HG02623 (cell line): Measurements from ENCODE around the gene FOXP1.

Source experiments
- ATAC-seq: cut with Tn5 transposase; IDR thresholded peaks from one replicate; pipeline ENCODE4 v1.9.1; 2021; ENCODE audit warnings: moderate library complexity; ENCODE audit not compliant: unreplicated experiment

The FOXP1 gene

DNA sequence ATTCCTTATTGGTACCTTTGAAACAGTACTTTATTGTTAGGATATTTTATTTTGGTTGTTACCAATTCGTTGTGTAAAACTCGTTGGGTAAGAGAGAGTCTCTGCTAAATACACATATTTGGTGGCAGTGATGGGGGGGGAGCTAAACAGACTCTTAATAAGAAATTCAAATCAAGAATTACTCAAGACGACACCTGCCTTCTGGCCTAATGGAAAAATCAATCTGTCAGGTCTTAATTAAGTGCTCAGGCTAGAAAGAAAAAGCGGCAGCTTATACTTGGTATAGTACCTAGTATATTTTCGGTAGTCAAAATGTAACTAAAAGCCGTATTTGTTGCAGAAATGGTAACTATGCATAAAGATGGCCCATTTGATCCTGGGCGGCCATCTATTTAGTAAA, 18.2 kb downstream of the FOXP1 start:
- ATAC-seq, result no peak

- ATAC-seq, result no peak
Observed at GRCh38 chr3:71564361-71564760, 19.2 kb downstream of the FOXP1 start.

GRCh38 chr3:71563827-71564226, 19.7 kb downstream of the FOXP1 start:
- peak; percentile 87 for ATAC-seq

DNA sequence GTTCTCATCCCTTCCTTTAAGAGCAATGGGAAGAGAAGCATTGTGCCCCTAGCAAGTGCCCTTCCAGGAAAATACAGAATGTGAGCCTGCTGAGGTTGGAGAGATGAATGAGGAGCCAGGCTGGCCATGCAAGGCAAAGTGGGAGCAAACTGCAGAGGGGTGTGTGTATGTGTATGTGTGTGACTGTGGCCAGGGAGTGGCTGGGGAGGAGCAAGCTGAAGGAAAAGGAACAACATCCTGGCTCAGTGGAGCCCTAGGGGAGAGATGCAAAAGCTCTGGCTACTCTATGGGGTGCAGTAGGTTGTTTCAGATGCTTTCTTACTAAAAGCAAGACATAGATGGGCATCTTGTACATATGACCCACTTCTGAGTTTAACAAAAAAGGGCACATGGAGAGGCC, 20.6 kb downstream of the FOXP1 start:
- no peak for ATAC-seq

- no peak for ATAC-seq
Observed at GRCh38 chr3:71560665-71561064, 22.9 kb downstream of the FOXP1 start.

- no peak for ATAC-seq
Observed at GRCh38 chr3:71559578-71560162, 23.9 kb downstream of the FOXP1 start.

- ATAC-seq, result no peak
Observed at GRCh38 chr3:71559021-71559420, 24.5 kb downstream of the FOXP1 start.

- no peak for ATAC-seq
Observed at GRCh38 chr3:71554649-71555048, 28.9 kb downstream of the FOXP1 start.

DNA sequence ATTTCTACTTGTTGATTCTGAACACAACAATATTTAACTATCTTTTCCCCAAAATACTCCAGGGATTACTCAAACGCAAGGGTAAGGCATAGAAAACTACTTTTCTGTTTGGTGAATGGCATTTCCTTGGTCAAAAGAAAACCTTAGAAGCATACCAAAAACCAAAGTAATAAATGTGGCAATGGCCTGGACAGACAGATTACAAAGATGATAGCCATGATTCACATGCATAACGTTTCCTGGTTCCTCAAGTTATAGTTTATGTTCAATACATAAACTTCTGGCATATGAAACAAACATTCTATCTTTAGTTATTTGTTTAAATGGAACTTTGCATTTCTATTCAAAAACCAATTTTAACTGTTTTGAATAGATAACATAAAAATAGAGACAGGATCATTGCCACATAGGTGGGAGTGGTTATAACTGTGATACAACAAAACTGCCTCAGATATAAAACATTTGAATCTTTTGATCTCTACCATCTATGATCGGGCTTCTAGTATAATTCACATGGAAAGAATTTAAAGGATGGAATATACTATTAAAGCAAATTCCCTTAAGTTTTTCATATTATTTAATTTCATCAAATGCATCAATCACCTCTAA, 32.1 kb downstream of the FOXP1 start:
- no peak for ATAC-seq

DNA sequence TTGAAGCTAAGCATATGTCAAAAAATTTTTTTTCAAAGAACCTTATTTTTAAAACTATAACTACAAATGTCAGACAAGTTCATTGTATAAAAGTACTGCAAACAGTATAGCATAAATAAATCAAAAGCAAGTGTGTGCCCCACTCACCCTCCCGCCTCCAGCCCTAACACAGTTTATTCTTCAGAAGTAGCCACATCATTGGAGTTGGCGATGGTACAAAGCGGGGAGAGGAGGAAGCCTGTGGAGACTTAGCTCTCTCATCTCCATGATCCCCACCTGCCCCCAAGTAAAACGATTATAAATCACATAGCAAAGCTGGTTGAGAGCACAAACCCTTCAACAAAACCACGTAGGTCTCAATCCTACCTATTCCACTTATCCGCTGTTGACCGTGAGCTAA, 33.6 kb downstream of the FOXP1 start:
- ATAC-seq, result no peak

DNA sequence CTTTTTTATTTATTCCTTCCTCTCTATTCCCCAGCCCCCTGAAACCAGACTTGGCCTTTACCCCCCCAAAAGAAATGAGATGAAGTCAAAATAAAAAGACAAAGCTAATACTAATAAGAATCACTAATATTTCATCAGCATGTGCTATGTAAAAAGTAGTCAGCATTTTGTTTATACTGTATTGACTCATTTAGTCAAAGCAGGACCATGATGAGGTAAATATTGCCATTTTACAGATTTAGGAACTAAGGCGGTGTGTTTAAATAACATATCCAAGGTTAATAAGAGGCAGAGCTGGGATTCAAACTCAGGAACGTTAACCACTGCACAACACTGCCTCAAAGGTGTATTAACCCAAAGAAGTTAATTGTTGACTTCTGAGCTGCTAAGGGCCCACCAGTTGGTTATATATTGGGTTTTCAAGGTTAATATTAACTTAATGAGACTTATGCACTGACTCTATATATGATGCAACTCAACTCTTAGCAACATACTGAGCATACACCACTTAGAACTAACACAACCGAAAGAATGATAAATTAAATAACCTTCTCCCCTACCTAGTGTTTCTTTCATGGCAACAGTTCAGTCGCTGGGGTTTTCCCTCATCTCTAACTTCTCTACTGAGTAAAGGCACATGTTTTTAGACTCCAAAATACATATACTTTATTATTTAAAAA, 34.7 kb downstream of the FOXP1 start:
- peak; percentile 83 for ATAC-seq

- no peak for ATAC-seq
Observed at GRCh38 chr3:71547249-71548198, 36.0 kb downstream of the FOXP1 start.

- ATAC-seq, result no peak
Observed at GRCh38 chr3:71546821-71547220, 36.7 kb downstream of the FOXP1 start.

DNA sequence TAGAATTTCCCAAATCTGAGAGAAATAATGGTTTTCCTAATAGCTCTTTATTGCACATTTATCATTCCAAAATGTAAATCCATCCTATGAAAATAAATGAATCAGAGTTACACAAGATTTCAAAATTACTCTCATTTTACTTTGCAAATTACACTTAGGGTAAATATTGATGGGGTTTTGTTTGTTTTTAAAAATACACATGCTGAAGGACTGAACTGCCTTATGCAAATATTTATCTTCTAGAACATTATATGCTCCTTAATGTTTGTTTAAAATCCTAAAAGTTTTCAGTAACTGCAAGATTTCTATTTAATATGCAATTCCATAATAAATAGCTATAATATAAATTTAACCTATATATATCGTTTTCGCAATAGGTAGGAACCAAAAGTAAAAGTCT, 38.2 kb downstream of the FOXP1 start:
- no peak for ATAC-seq

DNA sequence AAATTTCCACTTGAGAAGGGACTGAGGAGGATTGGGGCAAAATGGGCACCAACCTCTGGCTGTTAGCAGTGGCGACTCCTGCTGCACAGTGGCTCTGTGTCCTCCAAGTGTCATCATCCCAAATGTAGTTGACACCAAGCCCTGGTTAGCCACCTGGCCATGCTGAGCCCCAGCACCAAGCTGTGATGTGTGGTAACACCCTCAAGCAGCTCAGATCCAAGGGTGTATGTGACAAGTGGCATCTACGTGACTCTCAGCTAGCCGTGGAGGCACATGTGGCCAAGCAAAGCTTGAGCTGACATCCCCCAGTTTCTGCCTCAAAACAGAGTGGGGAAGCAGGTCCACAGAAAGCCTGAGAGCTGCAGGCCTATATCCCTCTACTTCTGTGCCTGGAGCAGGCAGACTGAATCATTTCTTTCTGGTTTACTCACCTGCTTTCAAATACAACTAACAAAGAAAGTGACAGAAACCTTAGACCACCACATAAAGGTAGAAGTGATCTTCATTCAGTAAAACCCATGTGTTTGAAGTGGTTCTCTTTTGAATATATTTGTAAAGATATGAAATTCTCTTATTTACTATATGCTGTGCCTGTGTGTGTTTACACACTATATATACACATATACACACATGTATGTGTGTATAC, 40.0 kb downstream of the FOXP1 start:
- no peak for ATAC-seq

- no peak for ATAC-seq
Observed at GRCh38 chr3:71542521-71543370, 40.8 kb downstream of the FOXP1 start.

DNA sequence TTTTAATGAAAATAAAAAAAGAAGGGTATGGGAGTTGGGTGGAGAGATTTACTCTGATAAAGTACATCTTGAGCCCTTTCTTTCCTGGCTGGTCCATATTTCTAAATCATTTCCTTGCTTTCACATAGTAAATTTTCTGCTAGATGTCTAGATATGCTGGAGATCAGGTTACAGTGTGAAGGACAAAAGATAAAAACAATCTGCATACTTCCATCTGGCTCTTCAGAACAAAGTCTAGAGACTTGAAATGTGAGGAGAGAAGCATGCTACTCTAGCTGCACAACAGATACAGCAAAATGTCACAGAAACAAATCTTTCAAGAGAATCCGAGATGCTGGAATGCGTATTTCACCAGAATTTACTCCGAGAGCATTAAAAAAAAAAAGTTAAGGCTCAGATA, 42.2 kb downstream of the FOXP1 start:
- ATAC-seq, result no peak

- ATAC-seq, result no peak
Observed at GRCh38 chr3:71537211-71537611, 46.3 kb downstream of the FOXP1 start.

DNA sequence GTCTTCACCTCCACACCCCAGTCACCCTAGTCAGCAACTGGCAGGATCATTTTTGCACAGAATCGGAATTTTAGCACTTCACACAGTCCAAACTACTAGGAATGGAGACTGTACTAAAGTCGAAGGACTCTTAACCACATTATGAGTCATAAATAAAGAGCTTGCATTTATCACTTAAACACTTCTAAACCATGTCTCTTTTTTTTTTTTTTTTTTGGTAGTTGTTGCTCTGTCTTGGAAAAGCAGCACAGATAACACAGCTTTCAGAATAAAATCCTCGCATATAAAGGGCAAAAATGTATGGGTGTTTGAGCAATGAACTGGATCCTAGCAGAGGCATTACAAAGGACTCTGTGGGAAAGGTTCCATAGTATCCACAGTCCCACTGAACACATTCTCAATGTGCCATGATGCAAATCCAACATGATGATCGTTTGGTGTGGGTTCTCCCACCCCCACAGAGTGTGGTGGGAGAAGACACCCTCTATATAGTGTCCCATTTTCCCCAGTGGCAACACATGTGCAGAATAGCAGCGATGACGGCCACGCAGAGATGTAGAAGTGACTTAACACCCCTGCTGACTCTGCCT, 47.1 kb downstream of the FOXP1 start:
- ATAC-seq, result no peak

DNA sequence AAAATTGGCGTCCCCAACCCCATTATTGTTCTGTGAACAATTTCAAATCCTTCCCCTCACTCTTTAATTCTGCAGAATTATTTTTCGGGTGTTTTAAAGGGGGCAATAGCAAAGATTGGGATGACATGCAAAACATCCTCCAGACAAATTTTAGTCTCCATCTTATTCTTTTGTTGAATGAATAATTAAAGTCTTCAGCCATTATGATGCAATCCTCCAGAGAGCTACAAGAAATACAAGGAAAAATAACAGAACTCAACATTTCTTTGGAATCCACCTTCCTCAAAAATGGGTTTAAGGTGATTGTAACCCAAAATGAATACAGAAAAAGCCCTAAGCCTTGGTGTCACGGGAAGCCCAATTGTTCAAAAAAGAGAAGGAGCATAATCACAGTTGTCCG, 49.9 kb downstream of the FOXP1 start:
- ATAC-seq, result no peak
